Natural killer cell (primary cell): ENCODE results near the gene CRTC1. TPM values are rescaled to one million over a fixed set of nuclear protein-coding genes. Genes with fewer than 3 reads are reported as not detected.
A peak's percentile ranks its signal among the peaks of the same experiment; 100 is the strongest.

Experiments used
- ATAC-seq, 3 donors: fragments of 150-1000 bp in 2 of 3; fragments of 200-7000 bp in 1 of 3; cut with Tn5 transposase; 1 replicate in 1 of 3; 2 replicates in 2 of 3; pipeline ENCODE4 v1.10.0; 2021; ENCODE audit warnings: mild to moderate bottlenecking in 2 of 3, moderate library complexity in 2 of 3
- DNase-seq, 2 donors: peaks; one replicate each; pipeline versions ENCODE4 v3.0.0 to v3.0.0-alpha.2; 2013 to 2021; ENCODE audit warnings: mixed read lengths in 1 of 2
- H3K27ac ChIP-seq: one replicate; pipeline ENCODE4 v1.5.1; 2013; ENCODE audit warnings: mild to moderate bottlenecking, low read length
- H3K27me3 ChIP-seq: one replicate; pipeline ENCODE4 v1.6.1; 2013; ENCODE audit warnings: low read length; ENCODE audit not compliant: control insufficient read depth, insufficient read depth
- H3K36me3 ChIP-seq: one replicate; pipeline ENCODE4 v1.6.1; 2013; ENCODE audit warnings: low read length; ENCODE audit not compliant: control insufficient read depth, insufficient read depth
- H3K4me1 ChIP-seq: one replicate; pipeline ENCODE4 v1.6.1; 2013; ENCODE audit warnings: low read length; ENCODE audit not compliant: control insufficient read depth, insufficient read depth
- H3K4me3 ChIP-seq: one replicate; pipeline ENCODE4 v1.5.1; 2013; ENCODE audit warnings: low read length
- H3K9me3 ChIP-seq: one replicate; pipeline ENCODE4 v1.6.1; 2013; ENCODE audit warnings: low read length; ENCODE audit not compliant: control insufficient read depth, insufficient read depth
- H3K27ac Mint-ChIP-seq, 2 donors: one replicate each; pipeline ENCODE4 v1.8.0; 2022; ENCODE audit warnings: mild to moderate bottlenecking in 2 of 2, mixed read lengths in 2 of 2, moderate library complexity in 1 of 2
- H3K27me3 Mint-ChIP-seq, 2 donors: one replicate each; pipeline ENCODE4 v1.8.0; 2022; ENCODE audit warnings: low read depth in 2 of 2, mixed read lengths in 2 of 2
- H3K36me3 Mint-ChIP-seq: one replicate; pipeline ENCODE4 v1.8.0; 2022; ENCODE audit warnings: mixed read lengths
- H3K4me1 Mint-ChIP-seq, 2 donors: one replicate each; pipeline ENCODE4 v1.8.0; 2022; ENCODE audit warnings: mixed read lengths in 2 of 2
- H3K4me3 Mint-ChIP-seq: one replicate; pipeline ENCODE4 v1.8.0; 2022; ENCODE audit warnings: mild to moderate bottlenecking, moderate library complexity, mixed read lengths
- H3K9me3 Mint-ChIP-seq, 2 donors: one replicate each; pipeline ENCODE4 v1.8.0; 2022; ENCODE audit warnings: mixed read lengths in 2 of 2
- CTCF ChIP-seq: fragments of 200-600 bp; IDR thresholded peaks from one replicate; pipeline ENCODE4 v1.8.0; 2022; ENCODE audit warnings: antibody characterized with exemption
- whole genome bisulfite sequencing: methylation state at CpG from one replicate; pipeline ENCODE4 v1.1.7; 2013; ENCODE audit warnings: missing lambda C conversion rate; ENCODE audit not compliant: insufficient coverage; 5-methylcytosine and 5-hydroxymethylcytosine counted together
- intact Hi-C: fragments of 100-400 bp; cut with micrococcal nuclease; formaldehyde crosslinking; loops from one replicate; pipeline ENCODE4 v1.14.2; 2022
- total RNA-seq, 4 donors: library from RNA; stranded (reverse); fragments of 120-200 nt in 1 of 4; gene quantifications; one replicate each; pipeline versions ENCODE4 v1.2.3 to v1.2.4, GENCODE V29; 2013 to 2022

Gene CRTC1
- total RNA-seq, 3 donors from 2014 or later (not counting 1 experiment from before 2014, with no cell fraction given): 14.1 to 17.0 (median 14.3) TPM

GRCh38 chr19:18776288-18776594 is 92.8 kb downstream of the CRTC1 start:
- DNase-seq (no peak), ATAC-seq (no peak)
- Histone ChIP-seq H3K9me3 (no peaks in the 10 kb centered on the region), H3K27ac (no peak overlapping the region), H3K4me1 (no peaks in the 10 kb centered on the region), H3K27me3 (no peaks in the 10 kb centered on the region), H3K36me3 (no peaks in the 10 kb centered on the region), H3K4me3 (no peak overlapping the region)
- Mint-ChIP-seq H3K36me3 (no peaks in the 10 kb centered on the region), H3K4me3 (no peak overlapping the region), H3K27ac (no peak overlapping the region), H3K4me1 (no peaks in the 10 kb centered on the region), H3K27me3 (no peaks in the 10 kb centered on the region), H3K9me3 (no peaks in the 10 kb centered on the region)
- WGBS: 93% methylated on average over 8 of the region's 8 CpGs
- intact Hi-C loops: no loop called here
- TF ChIP-seq CTCF: no peak

GRCh38 chr19:18776736-18777135 is 93.3 kb downstream of the CRTC1 start:
- Histone ChIP-seq H3K4me1 (peaks cover 3% of the 10 kb centered on the region), H3K9me3 (no peaks in the 10 kb centered on the region), H3K27me3 (no peaks in the 10 kb centered on the region), H3K36me3 (no peaks in the 10 kb centered on the region), H3K4me3 (no peak overlapping the region), H3K27ac (no peak overlapping the region)
- ATAC-seq (no peak), DNase-seq (no peak)
- Mint-ChIP-seq H3K36me3 (no peaks in the 10 kb centered on the region), H3K4me3 (no peak overlapping the region), H3K4me1 (no peaks in the 10 kb centered on the region), H3K27me3 (no peaks in the 10 kb centered on the region), H3K9me3 (no peaks in the 10 kb centered on the region), H3K27ac (no peak overlapping the region)
- no peak for TF ChIP-seq CTCF
- 87% methylated on average over 12 of the region's 12 CpGs for WGBS
- intact Hi-C loops: no loop called here

GRCh38 chr19:18777301-18778075 is 94.0 kb downstream of the CRTC1 start:
- Mint-ChIP-seq H3K36me3 (no peaks in the 10 kb centered on the region), H3K27me3 (no peaks in the 10 kb centered on the region), H3K9me3 (no peaks in the 10 kb centered on the region), H3K27ac (no peak overlapping the region), H3K4me3 (no peak overlapping the region), H3K4me1 (no peaks in the 10 kb centered on the region)
- 69% methylated on average over 71 of the region's 71 CpGs for WGBS
- DNase-seq: no peak
- ATAC-seq: no peak
- peaks cover 5% of the 10 kb centered on the region for H3K4me1 ChIP-seq
- H3K27ac ChIP-seq: no peak overlapping the region
- H3K9me3 ChIP-seq: no peaks in the 10 kb centered on the region
- no peak overlapping the region for H3K4me3 ChIP-seq
- H3K36me3 ChIP-seq: no peaks in the 10 kb centered on the region
- H3K27me3 ChIP-seq: no peaks in the 10 kb centered on the region
- intact Hi-C loops: no loop called here
- TF ChIP-seq CTCF: no peak

GRCh38 chr19:18778076-18778389 is 94.6 kb downstream of the CRTC1 start:
- Mint-ChIP-seq H3K27me3 (no peaks in the 10 kb centered on the region), H3K4me1 (no peaks in the 10 kb centered on the region), H3K36me3 (no peaks in the 10 kb centered on the region), H3K4me3 (no peak overlapping the region), H3K27ac (no peak overlapping the region), H3K9me3 (no peaks in the 10 kb centered on the region)
- Histone ChIP-seq H3K36me3 (no peaks in the 10 kb centered on the region), H3K27ac (no peak overlapping the region), H3K9me3 (no peaks in the 10 kb centered on the region), H3K4me1 (peaks cover 5% of the 10 kb centered on the region), H3K4me3 (no peak overlapping the region), H3K27me3 (no peaks in the 10 kb centered on the region)
- intact Hi-C loops: no loop called here
- TF ChIP-seq CTCF: no peak
- 69% methylated on average over 10 of the region's 11 CpGs for WGBS
- DNase-seq: no peak
- peak in 1 of 3 donors; percentile 18 for ATAC-seq
